Muscle layer of duodenum (tissue), 2 donors: ENCODE results near the gene MUSK.
A peak's percentile ranks its signal among the peaks of the same experiment; 100 is the strongest.

Experiments used
- H3K27ac ChIP-seq: one replicate; pipeline ENCODE4 v1.7.0; 2013; ENCODE audit warnings: mild to moderate bottlenecking, low read length
- H3K27me3 ChIP-seq: one replicate; pipeline ENCODE4 v1.7.0; 2013; ENCODE audit warnings: low read depth, mild to moderate bottlenecking, control low read depth, low read length
- H3K36me3 ChIP-seq, 2 donors: one replicate each; pipeline ENCODE4 v1.7.0; 2013; ENCODE audit warnings: low read length in 2 of 2, control low read depth in 1 of 2, mild to moderate bottlenecking in 1 of 2; ENCODE audit not compliant: insufficient read depth in 2 of 2, control insufficient read depth in 1 of 2
- H3K4me1 ChIP-seq, 2 donors: one replicate each; pipeline ENCODE4 v1.7.0; 2013; ENCODE audit warnings: low read length in 2 of 2, mild to moderate bottlenecking in 2 of 2, control low read depth in 1 of 2, moderate library complexity in 1 of 2; ENCODE audit not compliant: insufficient read depth in 2 of 2, control insufficient read depth in 1 of 2
- H3K4me3 ChIP-seq, 2 donors: one replicate each; pipeline ENCODE4 v1.7.0; 2013; ENCODE audit warnings: low read length in 2 of 2, low read depth in 1 of 2, mild to moderate bottlenecking in 1 of 2
- H3K9me3 ChIP-seq, 2 donors: one replicate each; pipeline ENCODE4 v1.7.0; 2013; ENCODE audit warnings: low read length in 2 of 2, control low read depth in 1 of 2, mild to moderate bottlenecking in 1 of 2; ENCODE audit not compliant: control insufficient read depth in 1 of 2
- donor health status: healthy.

Gene MUSK

GRCh38 chr9:110668570-110669167 lies at the start of gene MUSK:
MUSK (plus strand) TSS chr9:110668791; CDS start chr9:110668905, 114 bp downstream.
- H3K4me3 ChIP-seq: peak within 1 kb of the TSS; percentile 5 to 44
- peak within 1 kb of the TSS; percentile 59 for H3K27ac ChIP-seq

GRCh38 chr9:110619831-110620230 lies 48.8 kb upstream of the MUSK start:
- Histone ChIP-seq H3K27me3 (no peaks in the 10 kb centered on the region), H3K4me3 (no peak overlapping the region), H3K27ac (no peak overlapping the region), H3K4me1 (no peaks in the 10 kb centered on the region), H3K36me3 (no peaks in the 10 kb centered on the region), H3K9me3 (no peaks in the 10 kb centered on the region)

More at GRCh38 chr9:110668570-110669167, at the start of gene MUSK:
- Histone ChIP-seq H3K4me1 (no peaks in the 10 kb centered on the region), H3K36me3 (no peaks in the 10 kb centered on the region), H3K27me3 (no peaks in the 10 kb centered on the region), H3K9me3 (no peaks in the 10 kb centered on the region)

- no peak overlapping the region for H3K27ac ChIP-seq
- H3K36me3 ChIP-seq: no peaks in the 10 kb centered on the region
- H3K4me1 ChIP-seq: no peaks in the 10 kb centered on the region
- H3K9me3 ChIP-seq: no peaks in the 10 kb centered on the region
- H3K4me3 ChIP-seq: no peak overlapping the region
- no peaks in the 10 kb centered on the region for H3K27me3 ChIP-seq
Observed at GRCh38 chr9:110620726-110621125, 47.9 kb upstream of the MUSK start.

GRCh38 chr9:110622368-110622767 lies 46.2 kb upstream of the MUSK start:
- Histone ChIP-seq H3K4me1 (no peaks in the 10 kb centered on the region), H3K9me3 (no peaks in the 10 kb centered on the region), H3K27me3 (no peaks in the 10 kb centered on the region), H3K27ac (no peak overlapping the region), H3K4me3 (no peak overlapping the region), H3K36me3 (peaks cover 0 to 3% of the 10 kb centered on the region in 2 donors)

GRCh38 chr9:110623462-110624025 lies 45.0 kb upstream of the MUSK start:
- Histone ChIP-seq H3K36me3 (peaks cover 0 to 3% of the 10 kb centered on the region in 2 donors), H3K9me3 (no peaks in the 10 kb centered on the region), H3K27me3 (no peaks in the 10 kb centered on the region), H3K4me3 (no peak overlapping the region), H3K27ac (no peak overlapping the region), H3K4me1 (no peaks in the 10 kb centered on the region)

- Histone ChIP-seq H3K4me1 (no peaks in the 10 kb centered on the region), H3K9me3 (peaks cover 0 to 7% of the 10 kb centered on the region in 2 donors), H3K4me3 (no peak overlapping the region), H3K27ac (no peak overlapping the region), H3K36me3 (peaks cover 0 to 3% of the 10 kb centered on the region in 2 donors), H3K27me3 (no peaks in the 10 kb centered on the region)
Observed at GRCh38 chr9:110626101-110626829, 42.3 kb upstream of the MUSK start.

GRCh38 chr9:110635589-110635988 lies 33.0 kb upstream of the MUSK start:
- no peaks in the 10 kb centered on the region for H3K36me3 ChIP-seq
- H3K4me1 ChIP-seq: no peaks in the 10 kb centered on the region
- no peaks in the 10 kb centered on the region for H3K27me3 ChIP-seq
- H3K27ac ChIP-seq: no peak overlapping the region
- H3K4me3 ChIP-seq: peak overlapping the region in 1 of 2 donors; percentile 21
- peaks cover 3 to 18% of the 10 kb centered on the region in 2 donors for H3K9me3 ChIP-seq

GRCh38 chr9:110638381-110638954 lies 30.1 kb upstream of the MUSK start:
- Histone ChIP-seq H3K27ac (no peak overlapping the region), H3K36me3 (no peaks in the 10 kb centered on the region), H3K4me3 (no peak overlapping the region), H3K9me3 (peaks cover 3 to 13% of the 10 kb centered on the region in 2 donors), H3K27me3 (no peaks in the 10 kb centered on the region), H3K4me1 (no peaks in the 10 kb centered on the region)

GRCh38 chr9:110640736-110641135 lies 27.9 kb upstream of the MUSK start:
- no peak overlapping the region for H3K27ac ChIP-seq
- H3K4me1 ChIP-seq: no peaks in the 10 kb centered on the region
- H3K4me3 ChIP-seq: no peak overlapping the region
- H3K27me3 ChIP-seq: no peaks in the 10 kb centered on the region
- no peaks in the 10 kb centered on the region for H3K36me3 ChIP-seq
- H3K9me3 ChIP-seq: peaks cover 2% of the 10 kb centered on the region in 2 donors

- H3K4me3 ChIP-seq: no peak overlapping the region
- H3K27me3 ChIP-seq: no peaks in the 10 kb centered on the region
- no peaks in the 10 kb centered on the region for H3K4me1 ChIP-seq
- H3K36me3 ChIP-seq: no peaks in the 10 kb centered on the region
- H3K9me3 ChIP-seq: no peaks in the 10 kb centered on the region
- H3K27ac ChIP-seq: no peak overlapping the region
Observed at GRCh38 chr9:110641293-110641692, 27.3 kb upstream of the MUSK start.

- Histone ChIP-seq H3K4me3 (no peak overlapping the region), H3K36me3 (peaks cover 0 to 4% of the 10 kb centered on the region in 2 donors), H3K27ac (no peak overlapping the region), H3K4me1 (no peaks in the 10 kb centered on the region), H3K27me3 (no peaks in the 10 kb centered on the region), H3K9me3 (no peaks in the 10 kb centered on the region)
Observed at GRCh38 chr9:110648696-110649095, 19.9 kb upstream of the MUSK start.
